ENCODE data around the gene CNOT3. TPM values are rescaled to one million over a fixed set of nuclear protein-coding genes. Genes with fewer than 3 reads are reported as not detected.
A peak's percentile ranks its signal among the peaks of the same experiment; 100 is the strongest.
"Not testable (repeated sequence)": the region's sequence is repeated elsewhere in the genome, so short reads cannot be mapped to it uniquely, and the experiment has no call there.

Gene CNOT3
- total and polyA plus RNA-seq, 9 of the 15 experiments (the other 6 are each of a cell fraction or from before 2014, with no cell fraction given) = 0.27 to 60.4 (median 9.9) TPM

DNA sequence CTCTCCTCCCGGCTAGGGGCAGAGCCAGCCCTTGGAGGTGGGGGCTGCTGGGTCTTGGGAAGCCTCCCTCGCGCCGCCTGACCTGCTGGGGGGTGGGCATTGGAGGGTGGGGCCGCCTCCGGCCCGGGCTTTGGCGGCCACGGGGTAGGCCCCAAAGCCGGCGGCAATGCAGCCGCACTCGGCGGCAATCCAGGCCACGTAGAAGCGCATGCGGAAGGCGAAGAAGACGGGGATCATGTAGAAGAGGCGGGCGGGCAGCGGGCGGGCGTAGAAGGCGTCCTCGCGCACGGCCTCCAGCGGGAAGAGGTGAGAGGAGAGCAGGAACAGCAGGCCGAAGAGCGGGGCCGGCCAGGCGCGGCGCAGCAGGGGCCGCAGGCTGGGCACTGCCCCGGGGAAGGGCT, 43.1 kb downstream of the CNOT3 start:
- ChIA-PET CTCF (ENCODE audit: low intra/inter-chr PET ratio) (no interaction called here), POLR2A (interaction anchor here (0.9 to 1.7 kb wide), 3 partner anchors 9 to 28 kb away, joined by 3 to 10 read pairs (median 4); partner anchors contain the start of gene MBOAT7)
- peak; percentile 40; the same call in 1 of the 2 replicates for TF ChIP-seq RBFOX2 (IDR thresholded peaks at IDR 0.05; ENCODE audit: low read depth, low read length)
- TF ChIP-seq POLR2G (IDR thresholded peaks at IDR 0.05; ENCODE audit: low read depth, low read length) = peak; percentile 33; the same call in 1 of the 2 replicates
- no peak for TF ChIP-seq PHF8 (IDR thresholded peaks at IDR 0.05; ENCODE audit: borderline replicate concordance, low read length)
- peaks cover 3% of the 10 kb centered on the region for H3K9me1 ChIP-seq (ENCODE audit: control insufficient read depth, insufficient read depth, low read length)
- H3K27me3 ChIP-seq (ENCODE audit: control insufficient read depth in 2 of 2, insufficient read depth in 2 of 2, low read length in 2 of 2) = no peaks in the 10 kb centered on the region
- H2AFZ ChIP-seq (ENCODE audit: low read depth, low read length) = no peak overlapping the region
- H3K9me3 ChIP-seq (replicated peaks; ENCODE audit: control insufficient read depth, insufficient read depth, low read depth, low read length) = no peaks in the 10 kb centered on the region
- H3K4me1 ChIP-seq (replicated peaks in 1 of 2; ENCODE audit: control insufficient read depth in 2 of 2, insufficient read depth in 2 of 2, low read length in 2 of 2) = peaks cover 0 to 11% of the 10 kb centered on the region in 2 experiments; a peak in 2 of 5 replicates
- 83% methylated on average over 4 of the region's 37 CpGs for WGBS (ENCODE audit: insufficient coverage, low coverage, missing lambda C conversion rate)
- ATAC-seq = no peak
- H3K79me2 ChIP-seq (ENCODE audit: control insufficient read depth, insufficient read depth, low read length) = peaks cover 4% of the 10 kb centered on the region; the same call in 1 of the 3 replicates
- peaks cover 64% of the 10 kb centered on the region; the same call in 2 of the 3 replicates for H3K36me3 ChIP-seq (ENCODE audit: control insufficient read depth, insufficient read depth, low read length)
- no peak for FAIRE-seq
- H4K20me1 ChIP-seq (replicated peaks; ENCODE audit: control insufficient read depth, insufficient read depth, low read length) = no peaks in the 10 kb centered on the region; the same call in 1 of the 2 replicates
- H3K4me2 ChIP-seq (ENCODE audit: insufficient read depth, low read length) = no peak overlapping the region
- DNase-seq (ENCODE audit: extremely low read depth in 1 of 4, low spot score in 3 of 4) = peak in 1 of 4 experiments; percentile 4
- H3K27ac ChIP-seq (ENCODE audit: extremely low read depth, low read depth, low read length) = no peak overlapping the region
- no peak overlapping the region for H3K4me3 ChIP-seq
- H3K9ac ChIP-seq (ENCODE audit: insufficient read depth in 1 of 2, low read depth in 2 of 2, low read length in 2 of 2) = peak overlapping the region in 1 of 2 experiments; percentile 35; a peak in 1 of 4 replicates
- in situ Hi-C loops (cut with MboI) = no loop called here
- BruUV-seq (replicated peaks) = no TSS peak
- intact Hi-C loops (cut with micrococcal nuclease) = no loop called here

DNA sequence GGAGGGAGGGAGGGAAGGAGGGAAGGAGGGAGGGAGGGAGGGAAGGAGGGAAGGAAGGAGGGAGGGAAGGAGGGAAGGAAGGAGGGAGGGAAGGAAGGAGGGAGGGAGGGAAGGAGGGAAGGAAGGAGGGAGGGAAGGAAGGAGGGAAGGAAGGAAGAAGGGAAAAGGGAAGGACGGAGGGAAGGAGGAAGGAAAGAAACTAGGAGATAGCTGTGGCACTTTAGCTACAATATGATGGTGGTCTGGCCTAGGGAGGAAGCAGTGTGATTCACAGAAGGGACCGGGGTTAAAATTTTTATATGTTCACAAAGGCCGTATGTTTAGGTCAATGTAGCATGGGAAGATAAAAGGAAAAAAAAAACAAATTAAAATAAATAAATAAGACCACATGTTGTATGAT, 44.3 kb downstream of the CNOT3 start:
- POLR2A ChIA-PET; H3K27me3 ChIP-seq (ENCODE audit: control insufficient read depth in 2 of 2, insufficient read depth in 2 of 2, low read length in 2 of 2); BruUV-seq (replicated peaks); CTCF ChIA-PET (ENCODE audit: low intra/inter-chr PET ratio); H3K9me3 ChIP-seq (replicated peaks; ENCODE audit: control insufficient read depth, insufficient read depth, low read depth, low read length); H4K20me1 ChIP-seq (replicated peaks; ENCODE audit: control insufficient read depth, insufficient read depth, low read length); H3K9me1 ChIP-seq (ENCODE audit: control insufficient read depth, insufficient read depth, low read length); ATAC-seq; H3K9ac ChIP-seq (ENCODE audit: insufficient read depth in 1 of 2, low read depth in 2 of 2, low read length in 2 of 2); H3K4me3 ChIP-seq; in situ Hi-C loops (cut with MboI); H2AFZ ChIP-seq (ENCODE audit: low read depth, low read length); H3K4me2 ChIP-seq (ENCODE audit: insufficient read depth, low read length); H3K27ac ChIP-seq (ENCODE audit: extremely low read depth, low read depth, low read length); intact Hi-C loops (cut with micrococcal nuclease); FAIRE-seq: not testable (repeated sequence)
- 80% methylated on average over 2 of the region's 3 CpGs for WGBS (ENCODE audit: insufficient coverage, low coverage, missing lambda C conversion rate)
- peak in 1 of 4 experiments; percentile 5 for DNase-seq (ENCODE audit: extremely low read depth in 1 of 4, low spot score in 3 of 4)
- Histone ChIP-seq H3K4me1 (replicated peaks in 1 of 2; ENCODE audit: control insufficient read depth in 2 of 2, insufficient read depth in 2 of 2, low read length in 2 of 2) (peaks cover 6 to 19% of the 10 kb centered on the region in 2 experiments), H3K79me2 (ENCODE audit: control insufficient read depth, insufficient read depth, low read length) (peaks cover 12% of the 10 kb centered on the region), H3K36me3 (ENCODE audit: control insufficient read depth, insufficient read depth, low read length) (peaks cover 67% of the 10 kb centered on the region)

Data from K562 (cell line).